ENCODE data around the gene ZNF511. TPM values are rescaled to one million over a fixed set of nuclear protein-coding genes. Genes with fewer than 3 reads are reported as not detected.

Gene ZNF511
- total RNA-seq, 1 donor from 2014 or later, result 87.2 TPM

DNA sequence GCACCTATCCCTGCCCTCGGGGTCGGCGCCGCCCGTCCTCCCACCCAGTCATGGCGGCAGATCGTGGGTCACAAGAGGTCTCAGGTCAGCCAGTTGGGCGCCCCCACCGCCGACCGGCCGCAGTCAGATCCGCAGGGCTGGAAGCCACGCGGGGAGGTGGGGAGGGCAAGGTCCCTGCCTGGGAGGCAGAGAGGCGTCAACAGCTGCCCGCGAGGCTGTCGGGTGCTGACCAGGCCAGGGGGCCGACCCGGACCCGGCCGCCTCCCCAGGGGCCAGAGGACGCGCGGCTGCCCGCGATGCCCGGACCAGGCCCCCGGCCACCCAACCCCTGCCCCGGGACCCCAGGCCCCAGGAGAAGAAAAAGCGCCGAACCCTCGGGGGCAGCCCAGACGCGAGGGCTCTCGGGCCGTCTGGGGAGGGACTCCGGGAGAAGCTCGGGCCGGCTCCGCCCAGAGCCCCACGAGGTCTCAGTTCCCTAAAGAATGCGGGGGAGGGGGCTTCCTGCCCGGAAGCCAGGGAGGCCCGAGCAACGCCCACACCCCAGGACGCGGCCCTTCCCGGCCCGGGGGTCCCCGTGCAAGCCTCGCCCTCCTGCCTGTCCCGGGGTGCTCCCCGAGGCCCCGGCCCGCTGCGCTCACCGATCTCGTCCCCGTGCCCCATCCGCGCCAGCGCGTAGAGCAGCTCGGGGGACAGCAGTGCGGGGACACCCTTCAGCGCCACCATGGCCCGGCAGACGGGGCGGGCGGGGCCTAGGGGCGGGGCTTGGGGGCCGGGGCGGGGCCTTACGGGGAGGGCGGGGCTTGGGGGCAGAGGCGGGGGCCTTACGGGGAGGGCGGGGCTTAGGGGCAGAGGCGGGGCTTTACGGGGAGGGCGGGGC, 48.8 kb downstream of the ZNF511 start, which contains the start of gene FUOM:
Gene FUOM (minus strand): TSS at position 735 of the 877 bp plus-strand sequence. CDS start 12 bp downstream, at position 723.
- DNase-seq, result peak; percentile 91
- Mint-ChIP-seq H3K36me3 (ENCODE audit: low read depth) (peaks cover 6% of the 10 kb centered on the region), H3K4me3 (peak within 1 kb of the TSS; percentile 85), H3K27me3 (no peaks in the 10 kb centered on the region), H3K4me1 (peaks cover 2% of the 10 kb centered on the region), H3K27ac (peak within 1 kb of the TSS; percentile 74), H3K9me3 (no peaks in the 10 kb centered on the region)
- intact Hi-C loops (cut with micrococcal nuclease), result loop anchor here (1.0 to 5.0 kb wide), 5 partner anchors 16 to 80 kb away; partner anchors contain the start of genes ADAM8, ECHS1 and MTG1

DNA sequence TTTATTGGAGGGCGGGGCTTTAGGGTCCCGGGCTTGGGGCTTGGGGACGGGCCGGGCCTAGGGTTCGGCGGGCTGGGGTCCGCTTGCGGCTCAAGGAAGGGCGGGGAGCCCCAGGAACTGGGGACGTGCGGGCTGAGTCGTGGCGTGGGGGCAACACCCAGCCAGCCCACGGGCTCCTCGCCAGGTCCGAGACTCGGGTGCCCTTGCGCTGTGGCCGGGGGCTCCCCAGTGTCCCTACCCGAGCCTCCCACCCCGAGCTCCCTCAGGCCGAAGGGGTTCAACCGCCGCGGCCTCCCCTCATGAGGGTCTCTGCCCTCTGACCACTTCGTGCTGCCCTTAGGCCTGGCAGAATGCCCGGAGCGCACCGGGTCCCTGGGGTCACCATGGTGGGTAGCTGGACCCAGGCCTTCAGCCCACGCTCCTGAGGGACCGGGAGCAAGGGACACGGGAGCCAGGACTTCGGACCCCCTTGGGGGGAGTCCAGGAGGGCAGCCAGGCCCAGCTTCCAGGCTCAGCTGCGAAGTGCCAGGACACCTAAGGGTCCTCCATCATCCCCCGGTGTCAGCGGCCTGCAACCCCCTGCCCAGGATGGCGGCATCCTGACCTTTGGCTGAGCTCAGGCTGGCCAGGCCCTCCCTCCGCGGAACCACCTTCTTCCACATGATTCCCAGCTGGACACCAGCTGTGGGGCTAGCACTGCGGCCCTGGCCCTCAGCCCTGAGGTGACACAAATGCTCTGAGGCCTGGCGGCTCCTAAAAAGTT, 49.6 kb downstream of the ZNF511 start:
- H3K9me3 Mint-ChIP-seq, result no peaks in the 10 kb centered on the region
- H3K4me3 Mint-ChIP-seq, result no peak overlapping the region
- H3K27me3 Mint-ChIP-seq, result no peaks in the 10 kb centered on the region
- intact Hi-C loops (cut with micrococcal nuclease), result loop anchor here (1.0 to 5.0 kb wide), 3 partner anchors 20 to 81 kb away; partner anchors contain the start of gene ADAM8
- peaks cover 6% of the 10 kb centered on the region for H3K36me3 Mint-ChIP-seq (ENCODE audit: low read depth)
- H3K27ac Mint-ChIP-seq, result no peak overlapping the region
- H3K4me1 Mint-ChIP-seq, result peaks cover 2% of the 10 kb centered on the region
- no peak for DNase-seq

DNA sequence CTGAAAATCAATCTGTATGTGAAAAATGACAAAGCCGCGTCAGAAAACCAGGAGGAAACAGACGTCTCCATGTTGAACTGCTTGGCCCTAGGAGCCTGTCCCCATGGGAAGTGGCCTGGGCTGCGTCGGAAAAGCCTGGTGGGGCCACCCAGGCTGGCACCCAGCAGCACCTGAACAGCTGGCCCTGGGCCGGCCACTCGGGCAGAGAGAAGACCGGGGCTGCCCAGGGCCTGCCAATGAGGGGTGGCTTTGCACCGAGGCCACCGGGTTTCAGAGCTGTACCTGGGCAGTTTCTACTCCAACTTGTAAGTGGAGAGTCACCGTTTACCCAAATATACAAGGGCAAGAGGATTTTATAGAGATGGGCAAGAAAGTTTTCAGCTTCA, 50.2 kb downstream of the ZNF511 start:
- intact Hi-C loops (cut with micrococcal nuclease), result loop anchor here (1.0 to 5.0 kb wide), 3 partner anchors 19 to 82 kb away; partner anchors contain the start of gene ADAM8
- H3K36me3 Mint-ChIP-seq (ENCODE audit: low read depth), result peaks cover 6% of the 10 kb centered on the region
- no peak overlapping the region for H3K4me3 Mint-ChIP-seq
- H3K4me1 Mint-ChIP-seq, result peaks cover 2% of the 10 kb centered on the region
- H3K27ac Mint-ChIP-seq, result peak overlapping the region; percentile 70
- no peaks in the 10 kb centered on the region for H3K27me3 Mint-ChIP-seq
- no peaks in the 10 kb centered on the region for H3K9me3 Mint-ChIP-seq
- DNase-seq, result no peak

DNA sequence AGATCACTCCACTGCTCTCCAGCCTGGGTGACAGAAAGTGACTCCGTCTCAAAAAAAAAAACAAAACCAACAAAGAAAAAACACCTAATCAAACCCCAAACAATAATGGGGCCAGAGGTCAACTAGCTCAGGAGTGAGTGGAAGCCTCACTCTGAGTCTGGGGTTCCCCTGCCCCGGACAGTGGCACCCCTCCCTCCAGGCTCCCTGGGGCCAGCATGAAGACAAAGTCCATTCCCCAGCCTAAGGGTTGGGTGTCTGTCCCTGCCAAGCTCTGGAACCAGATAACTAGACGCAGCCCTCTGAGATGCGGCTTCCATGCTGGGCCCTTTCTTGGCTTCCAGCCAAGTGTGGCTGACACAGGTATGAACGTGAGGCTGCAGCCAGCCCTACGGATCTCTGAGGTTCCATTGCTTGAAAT, 50.8 kb downstream of the ZNF511 start:
- H3K4me3 Mint-ChIP-seq, result no peak overlapping the region
- no peaks in the 10 kb centered on the region for H3K9me3 Mint-ChIP-seq
- peaks cover 7% of the 10 kb centered on the region for H3K36me3 Mint-ChIP-seq (ENCODE audit: low read depth)
- intact Hi-C loops (cut with micrococcal nuclease), result loop anchor here (5.0 kb wide), 1 partner anchor 82 kb away; the partner anchor contains the start of gene ADAM8
- H3K27me3 Mint-ChIP-seq, result no peaks in the 10 kb centered on the region
- H3K27ac Mint-ChIP-seq, result no peak overlapping the region
- DNase-seq, result no peak
- H3K4me1 Mint-ChIP-seq, result peaks cover 2% of the 10 kb centered on the region

DNA sequence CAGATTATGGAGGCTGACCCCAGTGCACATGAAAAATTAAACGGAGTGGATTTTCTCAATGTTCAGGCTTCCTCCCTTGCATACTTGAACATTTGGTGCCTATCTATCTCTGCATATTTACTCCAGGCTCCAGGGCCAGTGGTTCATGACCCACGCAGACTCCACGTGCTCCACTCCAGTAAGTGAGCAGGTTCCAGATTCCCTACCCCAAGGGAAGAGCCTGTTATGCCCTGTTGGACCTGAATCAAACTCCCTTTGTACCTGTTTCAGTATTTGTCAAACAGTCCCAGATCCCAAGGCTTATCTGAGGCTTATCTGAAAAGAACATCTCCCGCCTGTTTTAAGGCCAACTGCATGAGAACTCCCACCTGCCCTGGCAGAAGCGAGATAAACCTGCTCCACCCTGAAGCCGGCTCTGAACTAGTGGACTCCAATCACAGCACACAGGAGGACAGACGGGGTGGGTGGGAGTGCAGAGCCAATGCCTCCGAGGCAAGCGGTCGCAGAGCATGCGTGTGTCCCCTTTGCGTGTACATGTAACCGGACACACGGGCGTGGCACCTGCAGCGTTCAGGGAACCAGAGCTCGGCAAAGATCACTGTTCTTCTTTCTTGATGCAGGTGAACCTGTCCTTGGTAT, 51.4 kb downstream of the ZNF511 start:
- Mint-ChIP-seq H3K27ac (no peak overlapping the region), H3K36me3 (ENCODE audit: low read depth) (peaks cover 11% of the 10 kb centered on the region), H3K9me3 (no peaks in the 10 kb centered on the region), H3K4me1 (peaks cover 2% of the 10 kb centered on the region), H3K4me3 (no peak overlapping the region), H3K27me3 (no peaks in the 10 kb centered on the region)
- no peak for DNase-seq
- intact Hi-C loops (cut with micrococcal nuclease), result loop anchor here (5.0 kb wide), 1 partner anchor 83 kb away; the partner anchor contains the start of gene ADAM8

DNA sequence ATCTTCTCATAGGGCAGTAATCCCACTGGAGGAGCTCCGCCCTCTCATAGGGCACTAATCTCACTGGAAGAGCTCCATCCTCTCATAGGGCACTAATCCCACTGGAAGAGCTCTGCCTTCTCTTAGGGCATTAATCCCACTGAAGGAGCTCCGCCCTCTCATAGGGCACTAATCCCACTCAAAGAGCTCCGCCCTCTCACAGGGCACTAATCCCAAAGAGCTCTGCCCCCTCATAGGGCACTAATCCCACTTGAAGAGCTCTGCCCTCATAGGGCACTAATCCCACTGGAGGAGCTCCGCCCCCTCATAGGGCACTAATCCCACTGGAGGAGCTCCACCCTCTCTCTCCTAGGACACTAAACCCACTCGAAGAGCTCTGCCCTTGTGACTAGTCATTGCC, 52.5 kb downstream of the ZNF511 start:
- Mint-ChIP-seq H3K27me3 (no peaks in the 10 kb centered on the region), H3K36me3 (ENCODE audit: low read depth) (peaks cover 11% of the 10 kb centered on the region), H3K4me1 (peaks cover 2% of the 10 kb centered on the region), H3K27ac (no peak overlapping the region), H3K9me3 (no peaks in the 10 kb centered on the region), H3K4me3 (no peak overlapping the region)
- no peak for DNase-seq
- intact Hi-C loops (cut with micrococcal nuclease), result no loop called here

DNA sequence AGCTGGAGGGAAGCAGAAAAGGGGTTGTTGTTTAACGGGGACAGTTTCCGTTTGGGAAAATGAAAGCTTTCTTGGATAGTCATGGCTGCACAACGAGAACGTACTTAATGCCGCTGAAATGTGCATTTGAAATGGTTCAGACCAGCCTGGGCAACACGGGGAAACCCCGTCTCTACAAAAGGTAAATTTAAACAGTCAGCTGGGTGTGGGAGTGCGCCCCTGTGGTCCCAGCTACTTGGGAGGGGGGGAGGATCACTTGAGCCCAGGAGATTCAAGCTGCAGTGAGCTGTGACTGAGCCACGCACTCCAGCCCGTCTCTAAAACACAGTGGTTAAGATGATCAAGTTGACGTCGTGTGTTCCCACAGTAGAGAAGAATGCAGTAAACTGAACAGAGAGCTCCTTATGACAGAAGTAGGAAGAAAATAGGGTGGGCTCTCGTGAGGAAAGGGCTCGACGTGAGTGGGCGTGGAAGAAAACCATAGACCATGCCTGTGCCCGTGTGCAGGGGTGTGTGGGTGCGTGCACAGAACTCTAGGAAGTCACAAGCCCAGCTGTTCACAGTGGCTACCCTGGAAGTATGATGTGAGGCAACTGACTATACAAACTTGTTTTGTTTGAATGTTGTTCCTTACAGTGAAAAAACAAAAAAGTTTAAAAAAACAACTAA, 53.2 kb downstream of the ZNF511 start:
- Mint-ChIP-seq H3K4me3 (no peak overlapping the region), H3K9me3 (no peaks in the 10 kb centered on the region), H3K27me3 (no peaks in the 10 kb centered on the region), H3K4me1 (peaks cover 2% of the 10 kb centered on the region), H3K27ac (no peak overlapping the region), H3K36me3 (ENCODE audit: low read depth) (peaks cover 12% of the 10 kb centered on the region)
- intact Hi-C loops (cut with micrococcal nuclease), result no loop called here
- DNase-seq, result no peak

Other genes with a start within 250 kb of the ZNF511 start
- gene ADGRA1, start 221.0 kb upstream of the ZNF511 start, total RNA-seq, result not detected in 2 replicates
- gene KNDC1, start 148.7 kb upstream of the ZNF511 start, total RNA-seq, result 0.19 and 0.21 TPM in 2 replicates
- 0.17 and 0.19 TPM in 2 replicates for gene UTF1, start 78.7 kb upstream of the ZNF511 start, total RNA-seq
- not detected in 2 replicates for gene VENTX, start 71.1 kb upstream of the ZNF511 start, total RNA-seq
- gene ADAM8, start 32.0 kb upstream of the ZNF511 start, total RNA-seq, result 143 and 165 TPM in 2 replicates
- gene TUBGCP2, start within 50 bp of the ZNF511 start, total RNA-seq, result 65.3 and 70.6 TPM in 2 replicates
- not detected in 2 replicates for gene CALY, start 28.0 kb downstream of the ZNF511 start, total RNA-seq
- not detected in 2 replicates for gene PRAP1, start 38.5 kb downstream of the ZNF511 start, total RNA-seq
- 43.6 and 46.6 TPM in 2 replicates for gene FUOM, start 49.1 kb downstream of the ZNF511 start, total RNA-seq
- gene ECHS1, start 64.4 kb downstream of the ZNF511 start, total RNA-seq, result 64.3 and 66.3 TPM in 2 replicates
- gene PAOX, start 70.3 kb downstream of the ZNF511 start, total RNA-seq, result 9.3 and 9.4 TPM in 2 replicates
- 66.8 and 68.1 TPM in 2 replicates for gene MTG1, start 85.2 kb downstream of the ZNF511 start, total RNA-seq
- gene SPRN, start 115.7 kb downstream of the ZNF511 start, total RNA-seq, result not detected in 2 replicates
- gene SCART1, start 145.0 kb downstream of the ZNF511 start, total RNA-seq, result 0.76 and 0.77 TPM in 2 replicates
- 0.33 and 0.40 TPM in 2 replicates for gene CYP2E1, start 218.4 kb downstream of the ZNF511 start, total RNA-seq